GM23248 (cell line): ENCODE results near the gene MAU2.

Experiments
- EZH2 ChIP-seq: fragments of 200-600 bp; sonication (generic); IDR thresholded peaks from 2 replicates; pipeline ENCODE4 v1.6.1; 2018; ENCODE audit warnings: antibody characterized with exemption, mild to moderate bottlenecking; ENCODE audit not compliant: insufficient read depth, poor library complexity, severe bottlenecking
- EZH2phosphoT487 ChIP-seq: fragments of 200-600 bp; sonication (generic); IDR thresholded peaks from 2 replicates; pipeline ENCODE4 v1.6.1; 2018; ENCODE audit warnings: antibody characterized with exemption, moderate library complexity, mild to moderate bottlenecking, low read depth; ENCODE audit not compliant: insufficient read depth

DNA sequence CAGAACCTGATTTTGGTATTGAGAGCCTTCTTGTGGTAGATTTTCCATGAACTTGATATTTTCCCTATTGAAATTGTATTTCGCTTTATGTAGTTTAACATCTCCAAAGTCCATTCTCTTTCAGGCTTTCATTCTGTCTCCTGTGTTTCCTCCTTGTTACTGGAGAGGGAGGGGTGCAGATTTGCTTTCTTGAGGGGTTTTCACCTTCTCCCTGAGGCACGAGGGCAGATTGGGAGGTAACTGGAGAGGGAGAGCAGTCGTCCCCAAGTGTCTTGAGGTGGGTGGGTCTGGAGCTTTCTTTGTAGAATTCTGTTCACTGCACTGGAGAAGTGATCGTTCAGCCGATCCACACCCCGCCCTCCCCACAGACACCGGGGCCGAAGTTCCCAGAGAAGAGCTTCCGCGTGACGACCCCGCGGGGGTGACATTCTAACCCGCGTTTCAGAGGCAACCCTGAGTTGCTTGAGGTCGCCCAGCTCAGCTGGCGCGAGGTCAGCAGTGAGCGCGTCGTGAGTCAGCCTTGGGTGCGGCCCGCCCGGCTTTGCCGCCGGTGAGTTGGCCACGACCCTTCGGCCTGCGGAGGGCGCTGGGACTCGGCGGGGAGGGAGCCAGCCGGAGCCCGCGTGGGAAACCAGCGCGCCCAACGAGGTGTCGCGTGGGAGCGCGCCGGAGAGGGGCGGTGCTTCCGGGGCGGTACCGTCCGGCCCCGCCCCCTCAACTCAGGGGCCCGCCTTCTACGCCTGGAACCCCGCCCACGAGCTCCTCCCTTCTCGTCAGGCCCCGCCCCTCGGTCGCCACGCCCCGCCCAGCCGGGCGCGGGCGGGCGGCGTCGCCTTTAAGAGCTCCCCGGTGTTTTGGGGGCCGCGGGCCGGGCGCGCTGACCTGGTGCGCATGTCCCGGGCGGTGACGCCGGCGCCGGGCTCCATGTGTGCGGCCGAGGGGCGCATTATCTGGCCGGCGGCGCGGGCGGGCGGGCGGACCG lies 84.5 kb downstream of the MAU2 start, which contains the start of gene GATAD2A:
- TF ChIP-seq EZH2, result no peak
- no peak for TF ChIP-seq EZH2phosphoT487
